ENCODE data around the gene EXOC2.

DNA sequence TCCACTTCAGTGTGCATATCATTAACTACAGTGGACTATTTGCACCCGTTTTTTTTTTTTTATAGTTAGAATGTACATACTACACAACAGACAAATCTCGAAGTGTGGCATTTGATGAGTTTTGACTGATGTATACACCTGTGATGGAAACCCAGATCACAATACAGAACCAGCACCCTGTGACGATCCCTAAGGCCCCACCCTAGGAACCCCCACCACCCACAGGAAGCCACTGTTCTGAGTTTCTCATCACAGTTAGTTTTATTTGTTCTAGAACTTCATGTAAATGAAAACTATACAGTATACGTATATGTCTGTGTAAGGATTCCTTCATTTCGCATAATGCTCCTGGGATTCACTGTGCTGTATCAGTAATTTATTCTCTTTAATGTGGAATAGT lies 198.5 kb downstream of the EXOC2 start:
- TF ChIP-seq POLR2AphosphoS5 (IDR thresholded peaks at IDR 0.05) (no peak), POLR2A (IDR thresholded peaks at IDR 0.05) (no peak), EP300 (IDR thresholded peaks at IDR 0.05; ENCODE audit: low read depth) (no peak)
- TF ChIP-seq, protein P1, sequence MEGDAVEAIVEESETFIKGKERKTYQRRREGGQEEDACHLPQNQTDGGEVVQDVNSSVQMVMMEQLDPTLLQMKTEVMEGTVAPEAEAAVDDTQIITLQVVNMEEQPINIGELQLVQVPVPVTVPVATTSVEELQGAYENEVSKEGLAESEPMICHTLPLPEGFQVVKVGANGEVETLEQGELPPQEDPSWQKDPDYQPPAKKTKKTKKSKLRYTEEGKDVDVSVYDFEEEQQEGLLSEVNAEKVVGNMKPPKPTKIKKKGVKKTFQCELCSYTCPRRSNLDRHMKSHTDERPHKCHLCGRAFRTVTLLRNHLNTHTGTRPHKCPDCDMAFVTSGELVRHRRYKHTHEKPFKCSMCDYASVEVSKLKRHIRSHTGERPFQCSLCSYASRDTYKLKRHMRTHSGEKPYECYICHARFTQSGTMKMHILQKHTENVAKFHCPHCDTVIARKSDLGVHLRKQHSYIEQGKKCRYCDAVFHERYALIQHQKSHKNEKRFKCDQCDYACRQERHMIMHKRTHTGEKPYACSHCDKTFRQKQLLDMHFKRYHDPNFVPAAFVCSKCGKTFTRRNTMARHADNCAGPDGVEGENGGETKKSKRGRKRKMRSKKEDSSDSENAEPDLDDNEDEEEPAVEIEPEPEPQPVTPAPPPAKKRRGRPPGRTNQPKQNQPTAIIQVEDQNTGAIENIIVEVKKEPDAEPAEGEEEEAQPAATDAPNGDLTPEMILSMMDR (IDR thresholded peaks at IDR 0.05), result no peak

All from transverse colon (tissue), 4 donors.